Stimulated activated CD8-positive, alpha-beta memory T cell treated with anti-CD3 and anti-CD28 coated beads, Interleukin-7, amount 100 ng/mL, for 48 hours (primary cell): Measurements from ENCODE around the gene PRSS22.

ENCODE experiments used
- DNase-seq, 2 donors: peaks; one replicate each; pipeline ENCODE4 v3.0.0-alpha.2; 2020; ENCODE audit warnings: low read depth in 1 of 2; ENCODE audit errors: extremely low read depth in 1 of 2

Gene PRSS22

DNA sequence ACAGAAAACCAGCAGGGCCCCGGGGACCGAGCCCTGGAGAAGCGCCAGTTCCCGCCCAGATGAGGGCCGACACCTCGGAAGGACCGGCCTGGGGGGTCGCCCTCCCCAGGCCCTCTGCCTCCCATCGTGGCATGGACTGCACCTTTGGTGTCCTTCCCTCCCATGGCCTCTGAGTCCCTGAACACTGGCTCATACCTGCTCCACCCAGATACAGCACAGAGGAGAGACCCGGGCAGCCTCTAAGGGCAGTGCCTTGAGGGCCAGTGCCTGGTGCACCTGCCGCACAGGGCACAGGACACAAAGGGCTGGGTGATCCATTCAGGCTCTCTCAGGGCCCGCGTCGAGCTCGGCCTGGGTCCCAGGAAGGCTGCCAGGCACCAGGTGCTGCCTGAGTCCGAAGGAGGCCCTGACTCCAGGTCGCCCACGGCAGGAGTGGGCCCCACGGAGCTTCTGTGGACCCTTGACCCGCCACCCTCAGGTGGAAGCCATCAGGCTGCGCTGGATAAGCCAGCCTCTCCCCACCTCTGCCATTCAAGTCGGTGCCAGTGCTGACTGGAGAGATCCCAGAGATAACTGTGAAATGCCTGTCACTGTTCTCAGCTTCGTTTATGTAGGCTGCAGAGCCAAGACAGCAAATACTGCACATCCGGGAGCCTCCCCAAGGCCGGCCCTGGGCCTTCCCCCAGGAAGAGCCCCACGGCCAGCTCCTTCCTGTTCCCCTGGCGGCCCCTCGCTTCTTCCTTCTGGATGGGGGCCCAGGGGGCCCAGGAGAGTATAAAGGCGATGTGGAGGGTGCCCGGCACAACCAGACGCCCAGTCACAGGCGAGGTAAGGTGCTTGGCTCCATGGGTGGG is 28.2 kb downstream of the PRSS22 start, which contains the start of gene ZG16B:
Gene ZG16B (plus strand): TSS at position 803 of the 854 bp plus-strand sequence. CDS start 139 bp downstream, outside the sequence.
- DNase-seq: no peak

DNA sequence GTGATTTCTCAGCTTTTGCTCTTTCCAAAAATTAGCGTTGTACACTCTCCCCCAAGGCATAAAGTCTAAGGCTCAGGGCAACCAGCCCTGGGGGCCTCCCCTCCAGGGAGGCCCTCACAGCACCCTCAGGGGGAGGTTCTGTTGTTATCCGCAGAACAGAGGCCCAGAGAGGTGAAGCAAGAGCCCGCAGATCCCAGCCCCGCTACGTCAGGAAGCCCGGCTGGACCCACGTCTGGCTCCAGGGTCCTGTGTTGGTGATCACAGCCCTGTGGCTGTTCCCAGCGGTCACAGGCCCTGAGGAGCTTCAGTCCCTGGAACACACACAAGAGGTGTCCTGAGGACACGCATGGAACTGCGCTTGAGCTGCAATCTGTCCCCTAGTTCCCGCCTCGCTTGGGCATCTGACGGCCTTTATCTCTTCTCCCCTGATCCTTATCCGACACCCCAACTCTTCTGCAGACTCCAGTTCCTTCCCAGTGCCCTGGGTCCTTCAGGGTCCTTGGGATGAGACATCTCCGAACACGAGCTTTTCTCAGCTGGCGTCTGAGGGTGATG is 29.0 kb downstream of the PRSS22 start:
- no peak for DNase-seq

DNA sequence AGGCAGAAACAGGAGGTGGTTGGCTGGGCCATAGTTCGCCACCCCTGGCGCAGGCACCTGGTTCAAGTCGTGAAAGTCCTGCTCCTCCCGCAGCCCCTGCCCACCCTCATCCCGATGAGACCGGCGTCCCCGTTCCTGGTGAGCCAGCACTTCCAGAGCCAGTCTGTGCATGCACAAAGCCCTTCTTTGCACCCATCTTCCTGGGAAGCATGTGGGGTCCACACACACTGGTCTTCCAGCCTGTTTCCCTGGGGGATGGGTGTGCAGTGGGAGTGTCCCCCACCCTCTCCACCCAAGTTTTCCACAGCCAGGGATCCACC is 29.5 kb downstream of the PRSS22 start:
- DNase-seq: no peak

DNA sequence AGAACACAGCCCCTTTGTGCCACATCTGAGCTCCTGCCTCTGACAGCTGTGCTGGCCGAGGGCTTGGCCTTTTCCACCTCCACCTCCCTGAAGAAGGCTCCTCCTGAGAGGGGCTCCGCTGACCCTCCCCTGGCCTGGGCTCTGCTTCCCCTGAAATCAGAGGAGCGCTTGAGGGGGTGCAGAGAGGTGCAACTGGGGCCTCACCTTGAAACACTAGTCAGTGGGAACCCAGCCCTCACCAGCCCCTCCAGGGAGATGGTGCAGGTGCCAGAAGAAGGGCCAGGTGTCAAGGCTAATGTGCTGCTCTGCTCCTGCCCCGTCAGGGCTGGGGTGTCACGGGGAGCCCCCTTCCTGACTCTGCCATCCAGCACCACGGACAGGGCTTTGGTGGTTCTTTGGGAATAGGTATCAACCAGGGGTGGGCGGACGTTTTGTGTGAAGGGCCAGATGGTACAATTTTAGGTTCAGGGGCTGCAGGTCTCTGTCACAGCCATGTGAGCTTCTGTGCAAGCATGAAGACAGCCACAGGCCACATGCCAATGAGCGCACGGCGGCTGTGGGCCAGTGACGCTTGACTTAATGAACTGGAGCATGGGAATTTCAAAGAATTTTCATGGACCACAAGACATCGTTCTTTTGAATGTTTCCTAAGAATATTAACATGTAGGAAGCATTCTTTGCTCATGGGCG is 30.0 kb downstream of the PRSS22 start:
- no peak for DNase-seq

DNA sequence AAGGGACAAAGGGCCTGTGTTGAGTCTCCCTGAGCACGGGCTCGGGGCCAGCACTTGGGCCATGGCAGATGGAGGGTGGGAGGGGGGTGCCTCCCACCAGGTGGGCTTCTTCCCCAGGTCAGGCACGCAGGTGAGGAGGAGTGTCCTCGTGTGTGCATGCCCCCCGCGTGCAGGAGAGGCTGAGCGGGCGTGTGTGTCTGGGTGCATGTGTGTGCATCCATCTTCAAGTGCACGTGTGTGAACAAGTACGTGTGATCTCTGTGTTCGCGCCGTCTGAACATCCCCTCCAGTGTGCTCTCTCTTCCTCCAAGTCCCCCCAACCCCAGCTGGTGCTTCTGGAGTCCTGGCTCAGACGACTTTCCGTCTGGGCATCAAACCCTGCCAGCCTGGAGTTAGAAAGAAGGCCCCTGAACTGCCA is 30.6 kb downstream of the PRSS22 start:
- DNase-seq: no peak

DNA sequence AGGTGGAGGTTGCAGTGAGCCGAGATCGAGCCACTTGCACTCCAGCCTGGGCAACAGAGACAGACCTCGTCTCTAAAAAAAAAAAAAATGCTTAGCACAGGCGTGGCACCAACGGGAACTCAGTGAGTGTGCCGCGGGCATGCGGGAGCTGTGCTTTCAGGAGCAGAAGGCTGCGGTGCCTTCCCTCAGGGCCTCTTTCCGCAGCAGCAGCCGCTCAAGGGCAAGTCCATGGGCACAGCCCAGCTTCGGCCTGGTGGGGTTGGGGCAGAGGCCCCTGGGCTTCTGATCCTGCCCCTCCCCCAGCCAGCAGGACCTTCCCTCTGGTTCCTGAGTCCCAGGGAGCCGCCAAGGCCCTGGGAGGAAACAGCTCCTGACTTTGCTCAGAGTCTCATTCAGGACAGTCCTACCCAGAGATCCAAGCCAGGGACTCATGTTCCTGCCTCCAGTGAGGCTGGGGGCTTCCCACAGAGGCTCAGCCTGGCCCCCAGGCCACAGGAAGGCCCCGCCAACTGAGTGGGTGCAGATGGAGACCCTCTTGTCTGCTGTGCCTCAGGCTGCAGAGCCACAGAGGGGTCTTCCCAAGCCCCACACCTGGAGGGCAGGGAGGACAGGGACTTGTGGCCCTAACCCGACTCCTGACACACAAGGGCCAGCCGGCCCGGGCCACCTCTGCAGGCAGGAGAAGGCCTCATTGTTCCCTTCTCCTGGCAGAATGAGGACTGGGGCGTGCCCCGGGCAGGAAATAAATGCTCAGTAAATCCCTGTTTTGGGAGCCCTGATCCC is 31.2 kb downstream of the PRSS22 start:
- no peak for DNase-seq

DNA sequence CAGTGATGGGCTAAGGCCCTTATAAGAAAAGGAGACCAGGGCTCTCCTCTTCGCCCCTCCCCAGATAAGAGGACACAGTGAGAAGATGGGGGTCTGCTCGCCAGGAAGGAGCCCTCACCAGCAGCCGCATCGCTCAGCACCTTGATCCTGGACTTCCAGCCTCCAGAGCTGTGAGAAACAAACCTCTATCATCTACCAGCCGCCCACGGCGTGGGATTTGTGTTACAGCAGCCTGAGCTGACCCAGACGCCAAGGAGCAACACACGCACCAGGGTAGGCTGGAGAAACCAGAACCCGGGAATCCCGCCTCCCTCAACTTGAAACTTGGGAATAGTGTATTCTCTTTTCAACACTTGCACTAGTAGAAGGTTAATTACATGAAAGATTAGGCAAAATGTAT is 32.1 kb downstream of the PRSS22 start:
- DNase-seq: no peak

DNA sequence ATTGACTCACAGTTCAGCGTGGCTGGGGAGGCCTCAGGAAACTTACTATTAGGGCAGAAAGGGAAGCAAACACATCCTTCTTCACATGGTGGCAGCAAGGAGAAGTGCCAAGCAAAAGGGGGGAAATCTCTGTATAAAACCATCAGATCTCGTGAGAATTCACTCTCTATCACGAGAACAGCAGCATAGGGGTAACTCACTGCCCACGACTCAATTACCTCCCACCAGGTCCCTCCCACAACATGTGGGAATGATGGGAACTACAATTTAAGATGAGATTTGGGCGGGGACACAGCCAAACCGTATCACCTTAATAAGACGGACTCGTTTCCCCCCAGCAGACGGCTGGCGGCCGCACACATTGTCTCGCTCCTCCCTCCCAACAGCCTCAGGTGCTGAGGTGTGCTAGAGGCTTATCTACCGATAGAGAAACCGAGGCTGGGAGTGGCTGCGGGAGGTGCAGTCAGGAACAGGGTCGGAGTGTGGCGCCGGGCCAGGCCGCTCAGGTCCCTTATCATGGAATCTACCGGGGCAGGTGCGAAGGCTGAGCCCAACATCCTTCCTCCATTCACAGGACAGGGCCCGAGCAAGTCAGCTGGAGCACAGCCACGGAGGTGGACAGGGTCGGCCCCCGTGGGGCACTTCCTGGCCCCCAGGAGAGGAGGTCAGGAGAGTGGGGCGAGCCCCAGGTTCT is 32.8 kb downstream of the PRSS22 start:
- DNase-seq: no peak

DNA sequence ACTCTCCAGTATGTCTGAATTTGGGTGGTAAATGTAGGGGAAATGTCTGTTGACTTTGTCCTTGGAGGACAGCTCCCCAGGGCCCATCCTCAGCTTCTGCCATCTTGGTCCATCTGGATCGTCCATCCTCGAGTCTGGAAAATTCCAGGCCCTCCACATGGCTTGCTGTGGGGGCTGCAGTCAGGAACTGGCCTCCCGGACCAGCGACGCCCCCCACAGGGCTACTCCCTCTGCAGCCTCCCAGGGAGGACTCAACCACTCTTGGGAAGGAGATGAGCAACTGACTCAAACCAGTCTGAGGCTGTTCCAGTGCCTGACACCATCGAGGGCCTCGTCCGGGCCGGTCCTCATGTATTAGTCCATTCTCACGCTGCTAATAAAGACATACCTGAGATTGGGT is 33.3 kb downstream of the PRSS22 start:
- no peak for DNase-seq

DNA sequence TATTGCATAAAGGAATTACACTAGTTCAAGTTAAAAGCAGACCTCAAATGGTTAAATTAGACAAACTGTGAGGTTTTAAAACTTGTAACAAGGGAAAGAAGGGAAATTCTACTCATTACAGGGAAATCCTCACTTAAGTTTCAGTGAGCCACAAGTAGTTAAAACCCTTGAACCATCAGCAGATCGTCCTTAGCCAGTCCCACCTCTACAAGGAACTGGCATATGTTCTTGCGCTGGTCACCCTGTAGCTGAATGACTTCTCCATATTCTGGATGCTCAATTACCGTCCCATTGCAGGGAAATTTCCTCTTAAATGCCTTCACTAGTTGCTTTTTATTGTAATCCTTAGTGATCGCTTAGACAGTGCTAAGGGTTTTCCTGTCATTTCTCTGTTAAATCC is 35.5 kb downstream of the PRSS22 start:
- DNase-seq: no peak

DNA sequence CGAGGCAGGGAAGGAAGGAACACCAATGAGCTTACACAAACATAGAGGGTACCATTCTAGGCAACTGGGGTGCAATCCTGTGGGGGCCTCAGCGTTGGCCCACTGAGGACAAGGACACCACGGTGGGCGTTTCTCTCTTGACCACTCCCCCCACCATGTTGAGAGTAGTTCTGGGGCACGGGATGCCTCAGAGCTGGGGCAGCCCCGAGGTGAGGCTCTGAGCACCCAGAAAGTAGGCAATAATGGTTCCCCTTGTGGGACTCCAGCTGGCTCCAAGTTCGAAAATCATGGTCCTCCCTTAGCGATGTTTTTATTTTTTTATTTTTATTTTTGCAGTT is 35.8 kb downstream of the PRSS22 start:
- DNase-seq: no peak

DNA sequence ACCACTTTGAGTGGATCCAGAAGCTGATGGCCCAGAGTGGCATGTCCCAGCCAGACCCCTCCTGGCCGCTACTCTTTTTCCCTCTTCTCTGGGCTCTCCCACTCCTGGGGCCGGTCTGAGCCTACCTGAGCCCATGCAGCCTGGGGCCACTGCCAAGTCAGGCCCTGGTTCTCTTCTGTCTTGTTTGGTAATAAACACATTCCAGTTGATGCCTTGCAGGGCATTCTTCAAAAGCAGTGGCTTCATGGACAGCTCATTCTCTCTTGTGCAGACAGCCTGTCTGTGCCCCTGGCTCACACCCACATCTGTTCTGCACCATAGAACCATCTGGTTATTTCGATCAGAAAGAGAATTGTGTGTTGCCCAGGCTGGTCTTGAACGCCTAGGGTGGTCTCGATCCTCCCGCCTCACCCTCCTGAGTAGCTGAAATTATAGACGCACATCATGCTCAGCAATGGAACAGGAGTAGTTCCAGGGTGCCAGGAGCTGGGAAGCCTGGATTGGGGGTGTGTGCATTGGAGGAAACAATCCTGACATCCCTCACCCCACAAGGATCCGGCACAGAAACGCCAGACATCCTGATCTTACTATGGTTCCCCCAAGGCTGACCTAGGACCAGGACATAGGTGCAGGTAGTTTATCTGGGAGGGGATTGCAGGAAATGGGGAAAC is 36.3 kb downstream of the PRSS22 start:
- DNase-seq: no peak

DNA sequence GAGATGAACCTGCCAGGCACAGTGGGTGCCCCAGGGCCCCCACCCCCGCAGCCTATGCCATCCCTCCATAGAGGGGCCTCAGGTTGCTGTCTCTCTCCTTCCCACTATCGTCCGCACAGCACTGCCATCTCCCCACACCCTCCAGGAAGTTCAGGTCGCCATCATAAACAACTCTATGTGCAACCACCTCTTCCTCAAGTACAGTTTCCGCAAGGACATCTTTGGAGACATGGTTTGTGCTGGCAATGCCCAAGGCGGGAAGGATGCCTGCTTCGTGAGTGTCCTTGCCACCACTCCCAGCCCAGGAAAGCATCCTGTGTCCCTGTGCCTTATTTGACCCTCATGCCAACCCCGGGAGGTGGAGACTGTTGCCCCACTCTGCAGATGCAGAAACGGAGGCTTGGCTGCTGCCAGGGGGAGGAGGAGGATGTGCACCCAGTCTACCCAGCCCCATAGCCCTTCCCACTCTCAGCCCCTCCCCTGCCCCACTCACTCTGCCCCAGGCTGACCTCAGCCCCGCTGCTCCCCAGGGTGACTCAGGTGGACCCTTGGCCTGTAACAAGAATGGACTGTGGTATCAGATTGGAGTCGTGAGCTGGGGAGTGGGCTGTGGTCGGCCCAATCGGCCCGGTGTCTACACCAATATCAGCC is 37.0 kb downstream of the PRSS22 start:
- no peak for DNase-seq

DNA sequence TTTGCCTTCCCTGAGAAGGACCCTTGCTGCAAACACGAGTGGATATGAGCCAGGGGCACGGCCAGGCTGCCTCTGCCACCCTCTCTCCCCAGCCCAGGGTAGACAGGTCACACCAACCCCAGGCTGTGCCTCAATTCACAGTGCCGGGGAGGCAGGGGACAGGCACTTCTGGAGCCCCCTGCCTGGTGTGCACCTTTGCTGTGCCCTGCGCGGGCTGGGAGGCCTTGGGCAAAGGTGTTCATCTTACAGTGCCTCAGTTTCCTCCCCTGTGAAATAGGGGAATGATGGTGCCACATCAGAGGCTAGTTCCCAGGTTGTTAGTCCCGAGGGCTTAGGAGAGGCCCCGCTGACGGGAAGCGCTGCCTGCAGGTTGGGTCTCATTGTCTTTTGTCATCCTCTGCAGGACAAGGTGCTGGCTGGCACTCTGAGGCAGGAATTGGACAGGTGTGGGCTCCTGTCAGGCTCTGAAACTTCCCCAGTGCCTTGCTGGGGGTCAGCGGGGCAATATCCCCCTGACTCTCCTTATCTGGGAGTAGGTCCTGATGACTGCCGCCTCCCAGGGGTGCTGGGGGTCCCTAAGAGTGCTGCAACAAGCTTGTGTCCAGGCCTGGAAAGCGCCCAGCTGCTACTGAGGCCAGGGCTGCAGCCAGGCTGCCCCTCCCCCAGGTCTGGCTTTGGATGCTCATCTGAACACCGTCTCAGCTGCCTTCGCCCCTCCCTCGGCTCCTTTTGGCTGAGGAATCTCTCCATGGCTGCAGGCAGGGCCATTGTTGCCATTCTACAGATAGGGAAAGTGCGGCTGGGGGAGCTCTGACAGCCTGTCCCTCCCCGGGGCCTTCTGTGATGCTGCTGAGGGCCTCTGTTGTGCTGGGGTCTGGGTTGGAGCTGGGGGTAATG is 37.8 kb downstream of the PRSS22 start:
- DNase-seq: no peak

DNA sequence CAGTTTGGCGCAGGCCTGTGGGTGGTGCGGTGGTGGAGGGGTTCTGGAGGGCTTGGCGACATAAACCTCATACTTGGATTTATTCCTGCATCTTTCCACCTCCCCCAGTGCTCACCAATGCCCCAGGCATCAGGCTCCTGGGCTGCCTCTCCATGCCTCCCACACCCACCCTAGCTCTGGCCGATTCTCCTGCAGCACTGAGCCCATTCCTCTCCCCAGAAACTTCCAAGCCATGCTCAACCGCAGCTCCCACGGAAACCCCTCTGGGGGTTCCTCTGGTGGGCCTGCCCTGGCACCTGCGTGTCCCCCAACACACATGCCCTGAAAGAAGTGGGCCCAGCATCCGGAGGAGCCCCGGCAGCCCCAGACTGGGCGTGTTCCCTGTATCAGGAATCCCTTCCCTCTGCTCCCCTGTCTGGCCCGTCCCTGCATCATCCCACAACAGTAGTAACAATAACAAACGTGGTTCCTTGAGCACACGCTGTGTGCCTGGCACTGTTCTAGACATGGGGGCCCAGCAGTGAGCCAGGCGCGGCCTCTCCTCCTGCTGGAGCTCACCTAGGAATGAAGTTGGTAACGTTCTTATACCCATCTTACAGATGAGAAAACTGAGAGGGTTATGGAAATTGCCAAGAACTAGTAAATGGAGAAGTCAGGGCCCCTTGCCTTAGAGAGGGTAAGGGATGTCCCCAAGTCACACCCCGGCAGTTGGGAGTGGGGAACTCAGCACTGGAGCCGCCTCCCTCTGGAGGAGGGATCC is 38.6 kb downstream of the PRSS22 start:
- no peak for DNase-seq

DNA sequence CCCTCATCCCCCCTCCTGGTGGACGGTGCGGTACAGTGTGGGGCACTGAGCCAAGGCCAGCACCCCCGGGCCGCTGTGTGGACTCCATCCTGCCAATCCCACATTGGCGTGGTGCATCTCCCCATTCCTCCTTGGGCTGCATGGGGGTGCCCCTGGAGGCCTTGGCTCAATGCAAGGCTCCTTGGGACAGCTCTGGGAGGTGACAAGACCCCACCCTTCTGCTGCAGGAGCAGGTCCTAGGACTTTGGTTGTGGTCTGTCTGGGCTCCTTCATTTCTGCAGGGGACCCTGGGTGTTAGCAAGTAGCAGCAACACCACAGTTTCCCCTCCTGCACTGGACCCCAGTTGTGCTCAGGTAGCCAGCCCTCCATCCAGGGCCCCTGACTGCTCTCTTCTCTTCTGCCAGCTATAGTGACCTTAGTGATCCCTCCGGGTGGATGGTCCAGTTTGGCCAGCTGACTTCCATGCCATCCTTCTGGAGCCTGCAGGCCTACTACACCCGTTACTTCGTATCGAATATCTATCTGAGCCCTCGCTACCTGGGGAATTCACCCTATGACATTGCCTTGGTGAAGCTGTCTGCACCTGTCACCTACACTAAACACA is 39.6 kb downstream of the PRSS22 start:
- DNase-seq: no peak

DNA sequence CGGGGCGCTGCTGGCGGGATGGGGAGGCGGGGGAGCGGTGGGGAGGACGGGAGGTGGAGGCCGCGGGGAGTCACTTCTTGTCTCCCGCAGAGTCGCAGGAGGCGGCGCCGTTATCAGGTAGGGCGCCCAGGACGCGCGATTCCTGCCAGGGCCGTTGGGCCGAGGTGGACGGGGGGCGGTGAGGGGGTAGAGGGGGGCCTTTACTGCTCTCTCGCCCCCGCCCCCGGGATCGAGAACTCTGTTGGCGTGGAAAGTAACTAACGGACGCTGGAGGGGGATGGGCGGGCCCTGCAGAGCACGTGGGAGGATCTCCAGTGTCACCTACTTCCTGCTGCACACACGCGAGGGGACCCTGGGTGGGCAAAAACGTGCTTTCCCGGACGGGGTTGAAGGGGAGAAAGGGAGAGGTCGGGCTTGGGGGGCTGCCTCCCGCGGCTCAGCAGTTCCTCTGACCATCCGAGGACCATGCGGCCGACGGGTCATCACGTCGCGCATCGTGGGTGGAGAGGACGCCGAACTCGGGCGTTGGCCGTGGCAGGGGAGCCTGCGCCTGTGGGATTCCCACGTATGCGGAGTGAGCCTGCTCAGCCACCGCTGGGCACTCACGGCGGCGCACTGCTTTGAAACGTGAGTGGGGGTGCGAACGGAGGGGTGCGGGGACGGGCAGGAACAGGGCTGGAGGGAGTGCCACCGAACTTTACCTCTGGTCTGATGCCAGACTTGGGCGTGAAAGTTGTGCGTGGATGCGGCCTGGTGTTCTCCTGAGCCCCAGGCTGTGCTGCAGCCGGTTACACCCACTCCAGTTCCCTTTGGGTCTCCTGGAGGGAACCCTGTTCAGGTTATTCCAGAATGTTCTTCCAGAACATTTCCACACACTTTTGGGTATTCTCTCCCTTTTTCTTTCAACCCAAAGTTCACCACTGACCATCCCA is 40.4 kb downstream of the PRSS22 start:
- no peak for DNase-seq
